Sigmoid colon (tissue), 7 donors: Measurements from ENCODE around the gene SPIRE1. TPM values are rescaled to one million over a fixed set of nuclear protein-coding genes. Genes with fewer than 3 reads are reported as not detected.

Experiments used
- DNase-seq: peaks from one replicate; pipeline ENCODE4 v3.0.0-alpha.2; 2019
- H3K27ac ChIP-seq, 4 donors: fragments of 200-600 bp; sonication (generic); one replicate each; pipeline ENCODE4 v1.5.1; 2016 to 2019; ENCODE audit warnings: mild to moderate bottlenecking in 1 of 4
- H3K27me3 ChIP-seq, 3 donors: fragments of 200-600 bp; sonication (generic); one replicate each; pipeline ENCODE4 v1.5.1; 2019; ENCODE audit warnings: mild to moderate bottlenecking in 1 of 3
- H3K36me3 ChIP-seq, 4 donors: fragments of 200-600 bp; sonication (generic); one replicate each; pipeline ENCODE4 v1.5.1; 2016 to 2019
- H3K4me1 ChIP-seq, 4 donors: fragments of 200-600 bp; sonication (generic); one replicate each; pipeline ENCODE4 v1.5.1; 2017 to 2019
- H3K4me3 ChIP-seq, 4 donors: fragments of 200-600 bp; sonication (generic); one replicate each; pipeline ENCODE4 v1.5.1; 2017 to 2019; ENCODE audit warnings: mild to moderate bottlenecking in 2 of 4, moderate library complexity in 1 of 4
- H3K9me3 ChIP-seq, 4 donors: fragments of 200-600 bp in 3 of 4; sonication (generic) in 3 of 4; one replicate each; pipeline versions ENCODE4 v1.5.1 to v1.6.1; 2013 to 2019
- CTCF ChIP-seq, 4 experiments: fragments of 450-650 bp in 3 of 4; fragments of 200-600 bp in 1 of 4; IDR thresholded peaks; one replicate each; pipeline ENCODE4 v1.5.1; 2016 to 2019; ENCODE audit warnings: antibody characterized with exemption in 4 of 4, mild to moderate bottlenecking in 3 of 4, moderate library complexity in 2 of 4
- EP300 ChIP-seq, 4 donors: sonication (generic); formaldehyde crosslinking; IDR thresholded peaks; one replicate each; pipeline ENCODE4 v1.6.1; 2017; ENCODE audit warnings: antibody characterized with exemption in 4 of 4
- POLR2A ChIP-seq, 2 donors: fragments of 450-650 bp; IDR thresholded peaks; one replicate each; pipeline ENCODE4 v1.6.1; 2016; ENCODE audit warnings: antibody characterized with exemption in 2 of 2, mild to moderate bottlenecking in 2 of 2, moderate library complexity in 2 of 2
- POLR2AphosphoS5 ChIP-seq, 4 donors: sonication (generic); formaldehyde crosslinking; IDR thresholded peaks; one replicate each; pipeline ENCODE4 v1.6.1; 2017; ENCODE audit warnings: antibody characterized with exemption in 4 of 4
- WGBS, 2 donors: extraction: QIAGEN DNeasy Blood & Tissue Kit; methylation state at CpG; one replicate each; pipeline ENCODE4 v1.1.7; 2013; 5-methylcytosine and 5-hydroxymethylcytosine counted together
- intact Hi-C: fragments of 100-400 bp; cut with DNase I; formaldehyde crosslinking; loops from one replicate; pipeline ENCODE4 v1.15.1; 2023
- polyA plus RNA-seq, 3 donors: library from polyadenylated mRNA; stranded (reverse); fragments of 200-250 nt; gene quantifications; one replicate each; pipeline ENCODE4 v1.2.3, GENCODE V29; 2013
- total RNA-seq, 4 donors: library from RNA; depleted of rRNA; stranded (reverse); fragments of >200 nt; gene quantifications; one replicate each; pipeline ENCODE4 v1.1.0, GENCODE V29; 2016
- donor health status: healthy with polysubstance abuse.
- donor health status: Bipolar disorder and iron deficiency.
- donor health status: healthy.

The SPIRE1 gene
- total and polyA plus RNA-seq, 7 donors, result 2.1 to 31.6 (median 22.7) TPM

- TF ChIP-seq CTCF (IDR thresholded peaks at IDR 0.05), result no peak
- TF ChIP-seq POLR2AphosphoS5 (IDR thresholded peaks at IDR 0.05), result no peak
- TF ChIP-seq EP300 (IDR thresholded peaks at IDR 0.05), result no peak
- no peak for TF ChIP-seq POLR2A (IDR thresholded peaks at IDR 0.05)
- no peak for DNase-seq
- H3K27ac ChIP-seq, result no peak overlapping the region
- no peaks in the 10 kb centered on the region for H3K27me3 ChIP-seq
- WGBS, 2 donors, result 91 to 95% methylated on average over 12 of the region's 12 CpGs
- intact Hi-C loops, result no loop called here
- no peak overlapping the region for H3K4me3 ChIP-seq
- peaks cover 0 to 26% (median 7%) of the 10 kb centered on the region in 4 donors for H3K36me3 ChIP-seq
- no peaks in the 10 kb centered on the region for H3K4me1 ChIP-seq
- H3K9me3 ChIP-seq, result peaks cover 0 to 9% (median 5%) of the 10 kb centered on the region in 4 donors
These were observed 216.4 kb downstream of the SPIRE1 start for GRCh38 chr18:12441475-12442034.

- no peak for DNase-seq
- H3K4me3 ChIP-seq, result no peak overlapping the region
- intact Hi-C loops, result no loop called here
- no peak for TF ChIP-seq CTCF (IDR thresholded peaks at IDR 0.05)
- no peak for TF ChIP-seq EP300 (IDR thresholded peaks at IDR 0.05)
- no peak for TF ChIP-seq POLR2AphosphoS5 (IDR thresholded peaks at IDR 0.05)
- H3K9me3 ChIP-seq, result no peaks in the 10 kb centered on the region
- no peaks in the 10 kb centered on the region for H3K27me3 ChIP-seq
- H3K27ac ChIP-seq, result no peak overlapping the region
- whole genome bisulfite sequencing, 2 donors, result 91 to 94% methylated on average over 10 of the region's 10 CpGs
- H3K4me1 ChIP-seq, result no peaks in the 10 kb centered on the region
- peaks cover 0 to 16% (median 0%) of the 10 kb centered on the region in 4 donors for H3K36me3 ChIP-seq
These were observed 219.7 kb downstream of the SPIRE1 start for GRCh38 chr18:12438257-12438656.

GRCh38 chr18:12435867-12436266 lies 222.0 kb downstream of the SPIRE1 start:
- H3K4me3 ChIP-seq, result no peak overlapping the region
- H3K27ac ChIP-seq, result no peak overlapping the region
- H3K36me3 ChIP-seq, result peaks cover 0 to 30% (median 0%) of the 10 kb centered on the region in 4 donors
- no peaks in the 10 kb centered on the region for H3K9me3 ChIP-seq
- DNase-seq, result no peak
- TF ChIP-seq CTCF (IDR thresholded peaks at IDR 0.05) (no peak), POLR2A (IDR thresholded peaks at IDR 0.05) (no peak), EP300 (IDR thresholded peaks at IDR 0.05) (no peak), POLR2AphosphoS5 (IDR thresholded peaks at IDR 0.05) (no peak)
- WGBS, 2 donors, result 94 to 97% methylated on average over 8 of the region's 8 CpGs
- no peaks in the 10 kb centered on the region for H3K27me3 ChIP-seq
- intact Hi-C loops, result no loop called here
- H3K4me1 ChIP-seq, result peaks cover 0 to 8% (median 0%) of the 10 kb centered on the region in 4 donors

- Histone ChIP-seq H3K4me3 (no peak overlapping the region), H3K9me3 (no peaks in the 10 kb centered on the region), H3K27ac (no peak overlapping the region), H3K4me1 (peaks cover 0 to 8% (median 0%) of the 10 kb centered on the region in 4 donors), H3K36me3 (peaks cover 0 to 33% (median 0%) of the 10 kb centered on the region in 4 donors), H3K27me3 (no peaks in the 10 kb centered on the region)
- no peak for TF ChIP-seq POLR2AphosphoS5 (IDR thresholded peaks at IDR 0.05)
- TF ChIP-seq CTCF (IDR thresholded peaks at IDR 0.05), result no peak
- TF ChIP-seq POLR2A (IDR thresholded peaks at IDR 0.05), result no peak
- TF ChIP-seq EP300 (IDR thresholded peaks at IDR 0.05), result no peak
- 96 to 97% methylated on average over 14 of the region's 14 CpGs for WGBS, 2 donors
- DNase-seq, result no peak
- intact Hi-C loops, result no loop called here
These were observed 223.4 kb downstream of the SPIRE1 start for GRCh38 chr18:12434541-12434929.
